Chondrocyte (in vitro differentiated cells): Measurements from ENCODE around the gene USP34. TPM values are rescaled to one million over a fixed set of nuclear protein-coding genes. Genes with fewer than 3 reads are reported as not detected.

Source experiments
- DNase-seq: peaks from one replicate; pipeline ENCODE4 v3.0.0; 2021; ENCODE audit warnings: mixed read lengths, low spot score
- H3K27ac Mint-ChIP-seq: one replicate; pipeline ENCODE4 v1.8.0; 2021; ENCODE audit warnings: mild to moderate bottlenecking, moderate library complexity, mixed read lengths; ENCODE audit not compliant: unreplicated experiment
- H3K27me3 Mint-ChIP-seq: 2 replicates; pipeline ENCODE4 v1.8.0; 2021; ENCODE audit warnings: low read depth, mixed read lengths
- H3K36me3 Mint-ChIP-seq: 2 replicates; pipeline ENCODE4 v1.8.0; 2021; ENCODE audit warnings: low read depth, mixed read lengths
- H3K4me1 Mint-ChIP-seq: 2 replicates; pipeline ENCODE4 v1.8.0; 2021; ENCODE audit warnings: low read depth, mild to moderate bottlenecking, mixed read lengths
- H3K4me3 Mint-ChIP-seq: one replicate; pipeline ENCODE4 v1.8.0; 2021; ENCODE audit warnings: mild to moderate bottlenecking, moderate library complexity, mixed read lengths; ENCODE audit not compliant: unreplicated experiment
- H3K9me3 Mint-ChIP-seq: 2 replicates; pipeline ENCODE4 v1.8.0; 2021; ENCODE audit warnings: low read depth, mixed read lengths
- total RNA-seq: library from RNA; stranded (reverse); gene quantifications from 3 replicates; pipeline ENCODE4 v1.2.1, GENCODE V29; 2021
- TF ChIP-seq, protein P1 (sequence below): fragments of 200-600 bp; sonication (generic); IDR thresholded peaks from 2 replicates; pipeline ENCODE4 v1.5.0; 2021; ENCODE audit warnings: antibody characterized with exemption, mild to moderate bottlenecking, moderate library complexity

USP34 gene
- total RNA-seq, 1 donor from 2014 or later = 104 TPM

DNA sequence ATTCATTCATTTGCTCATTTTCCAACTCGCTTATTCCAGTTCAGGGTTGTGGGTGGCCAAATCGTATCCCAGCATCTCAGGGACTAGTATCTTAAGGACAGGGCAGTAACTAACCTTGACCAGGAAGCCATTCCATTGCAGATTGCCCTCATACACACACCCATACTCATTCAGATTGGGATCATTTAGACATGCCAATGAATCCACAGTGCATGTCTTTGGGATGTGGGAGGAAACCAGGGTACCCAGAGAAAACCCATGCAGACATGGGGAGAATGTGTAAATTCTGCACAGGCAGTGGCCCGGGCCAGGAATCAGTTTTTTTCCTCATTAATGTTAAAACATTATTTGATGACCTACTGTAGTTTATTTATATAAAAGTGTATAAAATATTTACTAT is 150.7 kb downstream of the USP34 start:
- no peak for DNase-seq
- TF ChIP-seq, protein P1, sequence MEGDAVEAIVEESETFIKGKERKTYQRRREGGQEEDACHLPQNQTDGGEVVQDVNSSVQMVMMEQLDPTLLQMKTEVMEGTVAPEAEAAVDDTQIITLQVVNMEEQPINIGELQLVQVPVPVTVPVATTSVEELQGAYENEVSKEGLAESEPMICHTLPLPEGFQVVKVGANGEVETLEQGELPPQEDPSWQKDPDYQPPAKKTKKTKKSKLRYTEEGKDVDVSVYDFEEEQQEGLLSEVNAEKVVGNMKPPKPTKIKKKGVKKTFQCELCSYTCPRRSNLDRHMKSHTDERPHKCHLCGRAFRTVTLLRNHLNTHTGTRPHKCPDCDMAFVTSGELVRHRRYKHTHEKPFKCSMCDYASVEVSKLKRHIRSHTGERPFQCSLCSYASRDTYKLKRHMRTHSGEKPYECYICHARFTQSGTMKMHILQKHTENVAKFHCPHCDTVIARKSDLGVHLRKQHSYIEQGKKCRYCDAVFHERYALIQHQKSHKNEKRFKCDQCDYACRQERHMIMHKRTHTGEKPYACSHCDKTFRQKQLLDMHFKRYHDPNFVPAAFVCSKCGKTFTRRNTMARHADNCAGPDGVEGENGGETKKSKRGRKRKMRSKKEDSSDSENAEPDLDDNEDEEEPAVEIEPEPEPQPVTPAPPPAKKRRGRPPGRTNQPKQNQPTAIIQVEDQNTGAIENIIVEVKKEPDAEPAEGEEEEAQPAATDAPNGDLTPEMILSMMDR = no peak
- H3K9me3 Mint-ChIP-seq = no peaks in the 10 kb centered on the region
- peaks cover 7% of the 10 kb centered on the region for H3K36me3 Mint-ChIP-seq
- no peaks in the 10 kb centered on the region for H3K27me3 Mint-ChIP-seq
- H3K4me1 Mint-ChIP-seq = peaks cover 2% of the 10 kb centered on the region
- no peak overlapping the region for H3K27ac Mint-ChIP-seq
- no peak overlapping the region for H3K4me3 Mint-ChIP-seq

DNA sequence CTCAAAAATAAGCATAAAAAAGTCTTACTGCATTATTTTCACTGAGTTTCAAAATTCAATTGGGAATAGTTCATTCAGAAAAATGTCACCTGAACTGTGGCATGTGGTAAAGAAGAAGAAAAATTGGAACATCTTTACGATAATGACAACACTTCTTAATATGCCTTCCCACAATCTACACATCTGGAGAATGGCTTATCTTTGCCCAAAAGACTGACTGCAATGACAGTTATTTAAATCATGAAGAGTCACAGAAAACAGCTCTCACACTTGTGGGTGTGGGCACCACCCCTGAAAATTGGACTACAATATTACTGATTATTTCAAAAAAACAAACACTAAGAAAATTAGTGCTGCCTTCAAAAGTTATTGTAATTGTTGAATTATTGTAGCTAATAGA is 152.3 kb downstream of the USP34 start:
- TF ChIP-seq, protein P1 = no peak
- Mint-ChIP-seq H3K9me3 (no peaks in the 10 kb centered on the region), H3K27me3 (no peaks in the 10 kb centered on the region), H3K27ac (no peak overlapping the region), H3K36me3 (peaks cover 10% of the 10 kb centered on the region), H3K4me3 (no peak overlapping the region), H3K4me1 (peaks cover 9% of the 10 kb centered on the region)
- no peak for DNase-seq

DNA sequence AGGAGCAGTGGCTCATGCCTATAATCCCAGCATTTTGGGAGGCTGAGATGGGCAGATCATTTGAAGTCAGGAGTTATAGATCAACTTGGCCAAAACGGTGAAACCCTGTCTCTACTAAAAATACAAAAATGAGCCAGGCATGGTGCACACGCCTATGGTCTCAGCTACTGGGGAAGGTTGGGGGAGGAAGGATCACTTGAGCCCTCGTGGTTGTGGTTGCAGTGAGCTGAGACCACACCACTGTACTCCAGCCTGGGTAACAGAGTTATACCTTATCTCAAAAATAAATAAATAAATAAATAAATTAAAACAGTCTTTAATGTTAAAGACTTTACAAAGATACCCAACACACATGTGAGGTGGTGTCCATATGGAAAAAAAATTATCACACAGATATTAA is 174.9 kb downstream of the USP34 start:
- Mint-ChIP-seq H3K27me3 (no peaks in the 10 kb centered on the region), H3K4me3 (no peak overlapping the region), H3K27ac (no peak overlapping the region), H3K9me3 (no peaks in the 10 kb centered on the region), H3K36me3 (peaks cover 27% of the 10 kb centered on the region), H3K4me1 (peaks cover 9% of the 10 kb centered on the region)
- TF ChIP-seq, protein P1 = no peak
- DNase-seq = no peak

DNA sequence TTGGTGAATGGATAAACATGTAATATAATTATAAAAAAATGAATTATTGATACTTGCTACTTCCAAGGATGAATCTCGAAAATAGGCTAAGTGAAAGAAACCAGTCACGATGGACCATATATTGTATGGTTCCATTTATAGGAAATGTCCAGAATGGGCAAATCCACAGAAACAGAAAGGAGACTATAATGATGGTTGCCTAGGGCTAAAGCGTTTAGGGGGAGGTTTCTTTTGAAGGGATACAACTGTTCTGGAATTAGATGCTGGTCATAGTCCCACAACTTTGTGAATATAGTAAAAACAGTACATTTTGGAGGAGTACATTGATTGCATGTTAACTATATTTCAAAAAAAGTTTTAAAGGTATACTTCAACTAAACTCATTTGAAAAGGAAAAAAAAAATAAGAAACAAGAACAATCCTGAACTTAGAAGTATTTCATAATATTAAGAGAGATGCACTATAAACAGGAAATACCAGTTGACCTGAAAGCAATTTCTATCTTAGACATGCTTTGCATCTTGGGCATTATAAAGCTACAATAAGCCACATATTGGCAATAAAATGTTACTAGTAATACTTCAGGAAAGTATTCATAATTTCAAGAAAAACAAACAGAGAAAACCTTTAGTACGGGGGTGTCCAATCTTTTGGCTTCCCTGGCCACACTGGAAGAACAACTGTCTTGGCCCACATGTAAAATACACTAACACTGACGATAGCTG is 178.9 kb downstream of the USP34 start:
- Mint-ChIP-seq H3K27me3 (no peaks in the 10 kb centered on the region), H3K9me3 (no peaks in the 10 kb centered on the region), H3K4me3 (no peak overlapping the region), H3K36me3 (peaks cover 17% of the 10 kb centered on the region), H3K27ac (no peak overlapping the region), H3K4me1 (peaks cover 21% of the 10 kb centered on the region)
- TF ChIP-seq, protein P1 = no peak
- DNase-seq = no peak

DNA sequence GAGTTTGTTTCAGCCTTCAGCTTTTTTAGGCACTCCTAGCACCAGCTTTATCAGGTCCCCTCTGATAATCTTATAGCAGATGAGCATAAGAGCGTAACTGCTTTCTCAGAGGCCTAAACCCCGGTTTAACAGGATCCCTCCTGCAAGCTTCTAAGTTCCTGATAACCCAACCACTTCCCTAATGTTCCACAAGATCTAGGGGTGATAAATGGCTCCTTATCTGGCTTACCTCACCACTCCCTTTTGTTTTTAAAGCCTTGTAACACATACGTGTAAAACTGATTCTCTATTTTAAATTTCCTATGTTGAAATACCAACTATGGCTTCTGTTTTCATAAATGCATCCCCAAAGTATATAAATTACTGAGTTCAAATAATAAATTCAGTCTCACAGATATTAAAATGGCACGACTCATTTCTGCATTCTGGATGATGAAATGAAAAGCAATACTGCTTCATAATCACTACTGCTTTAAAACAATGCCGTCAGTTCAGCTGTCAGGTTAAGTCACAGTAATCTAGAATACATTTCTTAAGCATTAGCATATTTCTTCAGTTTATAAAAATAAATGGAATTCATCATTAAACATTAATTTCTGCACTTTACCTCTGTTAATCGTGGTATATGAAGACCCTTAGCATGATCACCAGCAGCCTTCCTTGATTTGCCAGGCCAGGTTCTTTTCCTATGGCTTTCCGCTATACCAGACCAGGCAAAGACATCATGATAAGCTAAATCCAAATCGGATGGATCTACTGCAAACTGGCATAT is 182.6 kb downstream of the USP34 start:
- DNase-seq = no peak
- H3K27ac Mint-ChIP-seq = peak overlapping the region; percentile 92
- H3K36me3 Mint-ChIP-seq = peaks cover 9% of the 10 kb centered on the region
- no peaks in the 10 kb centered on the region for H3K27me3 Mint-ChIP-seq
- no peaks in the 10 kb centered on the region for H3K9me3 Mint-ChIP-seq
- TF ChIP-seq, protein P1 = no peak
- H3K4me3 Mint-ChIP-seq = no peak overlapping the region
- peaks cover 24% of the 10 kb centered on the region for H3K4me1 Mint-ChIP-seq
